HG02763 (cell line): ENCODE measurements around the gene NCAN.

Experiments used
- ATAC-seq: cut with Tn5 transposase; IDR thresholded peaks from one replicate; pipeline ENCODE4 v1.9.1; 2021; ENCODE audit warnings: mild to moderate bottlenecking, moderate library complexity; ENCODE audit not compliant: unreplicated experiment

Gene NCAN

DNA sequence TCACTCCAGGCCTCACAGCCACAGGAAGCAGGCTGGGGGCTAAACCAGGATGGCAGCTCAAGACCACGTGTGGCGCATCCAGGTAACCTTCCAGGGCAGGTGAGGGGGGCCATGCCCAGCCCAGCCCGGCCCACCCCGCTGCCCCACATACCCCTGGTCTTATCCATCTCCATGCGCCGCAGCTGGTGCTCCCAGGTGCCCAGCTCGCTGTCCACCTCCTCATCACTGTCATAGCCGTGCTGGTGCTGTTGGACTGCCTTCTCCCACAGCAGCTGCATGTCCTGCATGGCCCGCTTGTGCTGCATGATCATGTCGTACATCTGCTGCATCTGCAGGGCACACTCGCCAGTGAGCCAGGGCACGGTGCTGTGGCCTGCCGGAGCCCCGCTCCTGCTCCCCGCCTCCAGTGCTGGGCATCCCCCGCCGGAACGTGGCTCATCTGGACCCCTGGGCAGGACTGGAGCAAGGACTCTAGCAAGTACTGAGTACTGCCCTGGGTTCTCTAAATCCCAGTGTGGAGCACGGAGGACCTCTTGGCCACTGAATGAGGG lies 67.4 kb downstream of the NCAN start:
- no peak for ATAC-seq

DNA sequence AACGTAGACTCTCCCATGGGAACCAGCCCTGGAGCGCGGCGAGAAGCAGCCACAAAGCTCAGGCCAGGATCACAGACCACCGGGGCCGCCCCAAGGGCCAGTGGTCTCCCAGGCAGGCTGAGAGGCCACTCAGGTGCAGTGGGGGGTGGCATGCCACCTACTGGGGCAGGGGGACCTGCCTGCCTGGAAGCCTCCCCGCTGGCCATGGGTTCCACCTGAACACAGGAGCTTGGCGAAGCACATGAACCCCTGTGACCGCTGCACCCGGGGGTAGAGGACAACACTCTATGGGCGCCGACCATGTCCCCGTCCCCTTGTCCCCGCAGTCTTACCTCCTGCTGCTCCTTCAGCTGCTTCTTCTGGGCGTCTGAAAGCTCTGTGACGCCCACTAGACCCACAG lies 68.1 kb downstream of the NCAN start:
- no peak for ATAC-seq

- ATAC-seq: no peak
Measured at GRCh38 chr19:19280561-19280960, 68.8 kb downstream of the NCAN start.

DNA sequence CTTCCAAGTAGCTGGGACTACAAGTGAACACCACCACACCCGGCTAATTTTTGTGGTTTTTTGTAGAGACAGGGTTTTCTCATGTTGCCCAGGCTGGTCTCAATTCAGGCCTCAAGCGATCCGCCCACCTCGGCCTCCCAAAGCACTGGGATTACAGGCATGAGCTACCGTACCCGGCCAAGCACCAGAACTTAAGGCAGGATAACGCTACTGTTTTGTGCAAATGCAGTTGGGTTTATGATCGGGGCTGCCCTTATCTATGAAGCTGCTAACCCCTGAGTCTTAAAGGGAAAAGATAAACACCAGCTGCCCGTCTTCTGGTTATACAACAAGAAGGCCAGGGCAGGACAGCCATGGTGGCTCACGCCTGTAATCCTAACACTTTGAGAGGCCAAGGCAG lies 73.9 kb downstream of the NCAN start:
- ATAC-seq: no peak

DNA sequence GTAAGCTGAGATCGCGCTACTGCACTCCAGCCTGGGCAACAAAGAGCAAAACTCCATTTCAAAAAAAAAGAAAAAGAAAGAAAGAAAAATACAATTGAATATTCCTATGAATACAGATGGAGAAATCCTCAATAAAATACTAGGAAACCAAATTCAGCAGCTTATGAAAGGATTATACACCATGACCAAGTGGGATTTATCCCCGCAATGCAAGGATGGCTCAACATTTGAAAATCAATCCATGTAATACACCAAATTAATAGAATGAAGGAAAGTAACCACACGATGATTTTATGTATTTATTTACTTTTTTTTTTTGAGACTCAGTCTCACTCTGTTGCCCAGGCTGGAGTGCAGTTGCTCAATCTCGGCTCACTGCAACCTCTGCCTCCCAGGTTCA lies 80.8 kb downstream of the NCAN start:
- no peak for ATAC-seq

DNA sequence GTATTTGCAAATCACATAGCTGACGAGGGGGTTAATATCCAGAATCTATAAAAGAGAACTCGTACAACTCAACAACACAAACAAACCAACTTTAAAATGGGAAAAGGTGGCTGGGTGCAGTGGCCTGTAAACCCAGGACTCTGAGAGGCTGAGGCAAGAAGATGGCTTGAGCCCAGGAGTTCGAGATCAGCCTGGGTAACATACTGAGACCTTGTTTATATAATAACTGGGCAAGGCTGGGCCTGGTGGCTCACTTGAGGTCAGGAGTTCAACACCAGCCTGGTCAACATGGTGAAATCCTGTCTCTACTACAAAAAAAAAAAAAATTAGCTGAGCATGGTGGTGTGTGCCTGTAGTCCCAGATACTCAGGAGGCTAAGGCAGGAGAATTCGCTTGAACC lies 83.2 kb downstream of the NCAN start:
- no peak for ATAC-seq

DNA sequence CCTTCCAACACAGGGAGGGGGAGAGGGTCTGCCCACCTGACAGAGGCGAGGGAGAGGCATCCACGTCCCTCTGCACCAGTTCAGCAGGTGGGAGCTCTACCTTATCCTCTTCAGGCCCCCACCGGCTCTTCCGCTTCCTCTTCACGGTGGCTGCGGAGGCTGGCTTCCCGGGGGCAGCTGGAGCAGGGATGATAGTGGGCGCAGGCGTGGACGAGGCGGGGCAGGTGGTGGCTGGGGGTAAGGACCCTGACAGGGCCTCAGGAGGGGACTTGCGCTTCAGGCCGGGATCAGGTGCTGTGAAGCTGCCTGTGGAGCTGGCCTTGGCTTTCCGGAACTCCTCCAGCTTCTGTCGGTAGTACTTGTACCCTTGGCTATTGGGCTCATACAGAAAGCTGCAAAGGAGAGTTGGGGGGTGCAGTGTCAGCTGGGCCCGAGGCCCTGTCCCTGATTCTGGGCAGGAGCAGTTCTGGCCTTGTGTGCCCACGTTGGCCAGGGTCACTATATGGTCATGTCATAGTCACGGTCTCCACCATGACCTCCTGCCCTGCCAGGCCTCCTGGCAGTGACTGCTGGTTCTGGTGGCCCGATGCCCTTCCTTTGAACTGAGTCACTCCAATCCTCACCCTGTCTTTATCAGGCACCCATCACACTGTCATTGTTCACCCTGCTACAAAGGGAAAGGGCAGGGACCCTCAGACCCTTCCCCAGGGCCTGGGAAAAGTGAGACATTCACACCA lies 85.4 kb downstream of the NCAN start:
- ATAC-seq: no peak

- ATAC-seq: no peak
Measured at GRCh38 chr19:19297759-19298158, 86.0 kb downstream of the NCAN start.

DNA sequence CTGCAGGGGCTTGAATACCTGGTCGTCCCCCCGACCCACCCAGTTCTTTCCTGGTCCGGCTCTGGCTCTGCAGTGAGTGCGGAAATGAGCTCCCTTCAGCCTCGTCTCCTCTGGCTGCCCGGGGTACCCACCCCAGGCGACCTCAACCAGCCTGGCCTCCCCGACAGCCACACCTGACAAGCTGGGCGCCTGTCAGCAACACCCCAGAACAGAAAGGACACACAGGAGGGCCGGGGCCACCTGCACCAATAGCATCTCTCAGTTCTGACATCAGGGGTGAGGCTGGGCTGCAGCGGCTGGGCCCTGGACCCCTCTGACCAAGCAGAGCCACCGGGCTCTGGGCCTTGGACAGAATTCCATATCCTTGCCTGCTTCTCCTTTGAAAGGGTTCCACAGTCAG lies 88.9 kb downstream of the NCAN start:
- ATAC-seq: no peak
